ENCODE measurements around the gene RBM44.
"Not testable (repeated sequence)": the region's sequence is repeated elsewhere in the genome, so short reads cannot be mapped to it uniquely, and the experiment has no call there.

- TF ChIP-seq CTCF (IDR thresholded peaks at IDR 0.05; ENCODE audit: low read length); EZH2 (optimal IDR thresholded peaks at IDR 0.05; ENCODE audit: low read depth, low read length): not testable (repeated sequence)
Observed at GRCh38 chr2:237868074-237868473, 69.5 kb downstream of the RBM44 start.

Data from MM.1S (cell line).